OCI-M2 (cell line): ENCODE results near the gene BASP1.
"Not testable (repeated sequence)": the region's sequence is repeated elsewhere in the genome, so short reads cannot be mapped to it uniquely, and the experiment has no call there.

ENCODE experiments used
- DNase-seq: peaks from one replicate; lab custom pipeline; 2025; ENCODE audit not compliant: unreplicated experiment; lab: John Stamatoyannopoulos, UW

Gene BASP1

DNA sequence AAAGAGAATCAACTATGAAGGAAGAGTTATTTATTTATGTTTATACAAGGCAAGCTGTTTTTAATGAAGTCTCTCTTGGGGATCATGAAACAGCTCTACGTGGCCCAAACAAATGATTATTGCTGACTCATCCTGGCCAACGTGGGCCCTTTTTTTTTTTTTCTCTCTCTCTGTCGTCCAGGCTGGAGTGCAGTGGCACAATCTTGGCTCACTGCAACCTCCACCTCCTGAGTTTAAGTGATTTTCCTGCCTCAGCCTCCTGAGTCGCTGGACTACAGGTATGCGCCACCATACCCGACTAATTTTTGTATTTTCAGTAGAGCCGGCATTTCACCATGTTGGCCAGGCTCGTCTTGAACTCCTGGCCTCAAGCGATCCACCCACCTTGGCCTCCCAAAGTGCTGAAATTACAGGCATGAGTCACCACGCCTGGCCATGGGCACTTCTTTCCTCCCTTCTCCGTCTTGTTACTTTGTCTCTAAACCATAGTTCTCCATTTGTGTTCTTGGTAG is 98.3 kb downstream of the BASP1 start:
- no peak for DNase-seq

DNA sequence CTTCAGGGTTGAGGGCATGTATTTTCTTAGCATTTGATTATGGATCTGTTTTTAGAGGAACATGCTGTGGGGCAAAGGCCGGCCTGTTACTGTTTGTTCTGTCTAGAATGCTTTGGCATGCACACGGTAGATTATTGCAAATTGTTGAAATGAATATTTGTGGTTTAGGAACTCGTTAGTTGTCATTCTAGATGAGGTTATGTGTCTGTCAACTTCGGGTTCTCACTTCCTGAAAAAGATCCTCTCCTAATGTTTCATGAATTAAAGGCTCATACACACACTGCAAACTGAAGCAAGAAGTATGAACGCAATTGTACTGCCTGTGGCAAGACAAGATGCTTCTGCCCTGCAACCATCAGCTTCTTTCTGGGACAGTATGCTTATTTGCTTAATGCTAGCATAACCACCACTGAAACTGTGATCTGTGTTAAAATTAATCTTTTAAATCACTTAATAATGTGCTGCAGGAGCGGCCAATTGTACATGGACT is 99.6 kb downstream of the BASP1 start:
- no peak for DNase-seq

DNA sequence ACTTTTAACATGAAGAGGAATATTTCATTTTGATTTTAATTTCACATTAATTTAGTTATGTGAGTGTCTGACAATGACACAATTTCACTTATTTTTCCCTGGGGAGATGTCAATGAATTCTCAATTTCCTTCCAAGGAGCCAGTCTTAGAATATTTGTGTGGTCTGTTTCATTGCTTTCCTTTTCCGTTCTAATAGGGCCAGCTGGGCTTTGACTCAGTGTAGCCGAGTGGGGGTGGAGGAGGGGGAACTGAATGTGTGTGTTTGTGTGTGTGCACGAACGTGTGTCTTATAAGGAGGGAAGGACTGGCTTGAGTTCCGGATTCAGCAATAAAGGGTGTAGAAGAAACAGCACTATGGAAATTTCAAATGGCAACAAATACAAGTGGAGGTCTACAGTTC is 100.0 kb downstream of the BASP1 start:
- no peak for DNase-seq

DNA sequence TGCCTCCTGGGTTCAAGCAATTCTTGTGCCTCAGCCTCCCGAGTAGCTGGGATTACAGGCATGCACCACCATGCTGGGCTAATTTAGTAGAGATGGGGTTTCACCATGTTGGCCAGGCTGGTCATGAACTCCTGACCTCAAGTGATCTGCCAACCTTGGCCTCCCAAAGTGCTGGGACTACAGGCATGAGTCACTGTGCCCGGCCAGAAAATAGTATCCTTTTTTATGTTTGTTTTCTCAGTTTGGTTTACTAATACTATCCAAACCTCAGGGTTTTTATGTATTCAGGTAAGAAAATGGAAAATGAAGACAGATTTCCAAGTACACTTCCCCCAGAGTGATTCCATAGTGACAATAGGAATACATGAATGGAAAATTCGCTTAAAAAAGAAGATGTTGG is 101.7 kb downstream of the BASP1 start:
- DNase-seq, result not testable (repeated sequence)

DNA sequence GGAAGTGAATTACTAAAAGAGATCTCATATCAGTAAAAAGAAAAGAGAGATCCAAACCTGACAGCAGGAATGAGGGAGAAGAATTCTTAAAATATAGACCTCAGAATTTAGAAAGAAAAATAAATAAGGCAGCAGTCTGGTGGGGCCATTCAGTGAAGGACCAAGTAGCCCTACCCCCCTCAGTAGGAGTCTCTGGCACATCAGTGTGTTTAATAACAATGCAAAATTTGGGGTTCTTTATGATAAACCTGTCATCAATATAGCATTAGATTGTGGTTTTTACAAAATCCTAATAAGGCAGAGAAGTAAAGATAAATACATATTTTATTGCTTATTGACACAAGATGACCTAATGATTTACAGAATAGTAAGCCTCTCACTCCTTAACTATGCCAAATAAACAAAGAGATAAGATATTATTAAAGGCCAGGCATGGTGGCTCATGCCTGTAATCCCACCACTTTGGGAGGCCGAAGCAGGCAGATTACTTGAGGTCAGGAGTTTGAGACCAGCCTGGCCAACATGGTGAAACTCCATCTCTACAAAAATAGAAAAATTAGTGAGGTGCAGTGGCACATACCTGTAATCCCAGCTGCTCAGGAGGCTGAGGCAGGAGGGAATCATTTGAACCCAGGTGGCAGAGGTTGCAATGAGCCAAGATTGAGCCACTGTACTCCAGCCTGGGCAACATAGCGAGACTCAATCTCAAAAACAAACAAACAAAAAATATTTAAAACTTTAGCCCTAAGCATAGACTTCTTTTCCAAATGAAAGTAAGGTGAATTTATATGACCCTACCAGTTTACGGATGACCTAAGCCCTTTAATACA is 108.6 kb downstream of the BASP1 start:
- no peak for DNase-seq
